GM19023 (cell line): ENCODE data around the gene ATP12A.

Experiments used
- ATAC-seq: cut with Tn5 transposase; IDR thresholded peaks from one replicate; pipeline ENCODE4 v1.9.1; 2021; ENCODE audit warnings: mild to moderate bottlenecking, moderate library complexity; ENCODE audit not compliant: unreplicated experiment

The ATP12A gene

GRCh38 chr13:24662195-24663088, 17.8 kb upstream of the ATP12A start:
- no peak for ATAC-seq

- no peak for ATAC-seq
Observed at GRCh38 chr13:24663089-24663395, 17.2 kb upstream of the ATP12A start.

GRCh38 chr13:24663586-24663985, 16.6 kb upstream of the ATP12A start:
- no peak for ATAC-seq

- ATAC-seq, result no peak
Observed at GRCh38 chr13:24664726-24665409, 15.3 kb upstream of the ATP12A start.

- ATAC-seq, result no peak
Observed at GRCh38 chr13:24668511-24668910, 11.7 kb upstream of the ATP12A start.

GRCh38 chr13:24668955-24669582, 11.1 kb upstream of the ATP12A start:
- no peak for ATAC-seq

GRCh38 chr13:24670174-24670573, 10.0 kb upstream of the ATP12A start:
- no peak for ATAC-seq

- ATAC-seq, result no peak
Observed at GRCh38 chr13:24670961-24671381, 9.2 kb upstream of the ATP12A start.

GRCh38 chr13:24671386-24672113, 8.7 kb upstream of the ATP12A start:
- ATAC-seq, result no peak

- no peak for ATAC-seq
Observed at GRCh38 chr13:24672141-24673132, 7.8 kb upstream of the ATP12A start.

GRCh38 chr13:24675806-24676570, 4.2 kb upstream of the ATP12A start:
- ATAC-seq, result no peak

GRCh38 chr13:24678151-24678550, 2.1 kb upstream of the ATP12A start:
- no peak for ATAC-seq

GRCh38 chr13:24679686-24680085, 522 bp upstream of the ATP12A start:
- no peak for ATAC-seq

- no peak for ATAC-seq
Observed at GRCh38 chr13:24680921-24681604, 855 bp downstream of the ATP12A start.

- no peak for ATAC-seq
Observed at GRCh38 chr13:24681930-24682329, 1.7 kb downstream of the ATP12A start.

- ATAC-seq, result no peak
Observed at GRCh38 chr13:24682353-24682752, 2.1 kb downstream of the ATP12A start.

- ATAC-seq, result no peak
Observed at GRCh38 chr13:24683351-24683750, 3.1 kb downstream of the ATP12A start.

- ATAC-seq, result peak; percentile 61
Observed at GRCh38 chr13:24683838-24684599, 3.8 kb downstream of the ATP12A start.
